Measurements from ENCODE around the gene RPN1. TPM values are rescaled to one million over a fixed set of nuclear protein-coding genes. Genes with fewer than 3 reads are reported as not detected.

The RPN1 gene
- total and polyA plus RNA-seq, 2 donors (not counting 1 experiment from before 2014, with no cell fraction given): 40.4 to 80.6 TPM

- Mint-ChIP-seq H3K27me3 (no peaks in the 10 kb centered on the region), H3K4me3 (no peak overlapping the region), H3K27ac (no peak overlapping the region), H3K4me1 (no peaks in the 10 kb centered on the region), H3K9me3 (ENCODE audit: insufficient read depth) (peaks cover 3% of the 10 kb centered on the region)
- no peak overlapping the region for H3K9ac ChIP-seq (ENCODE audit: low read length)
- no peak overlapping the region for H3K27ac ChIP-seq (ENCODE audit: low read length in 2 of 2)
- intact Hi-C loops (cut with micrococcal nuclease): no loop called here
- H3K27me3 ChIP-seq (replicated peaks in 1 of 4; ENCODE audit: control extremely low read depth in 1 of 4, control insufficient read depth in 3 of 4, insufficient read depth in 4 of 4, low read length in 3 of 4): no peaks in the 10 kb centered on the region
- no peak overlapping the region for H3K4me3 ChIP-seq (ENCODE audit: control extremely low read depth in 1 of 5, extremely low read depth in 1 of 5, insufficient read depth in 1 of 5, low read depth in 2 of 5, low read length in 4 of 5)
- DNase-seq (no peak), ATAC-seq (ENCODE audit: low read depth) (no peak)
- H4K20me1 ChIP-seq (ENCODE audit: control insufficient read depth, insufficient read depth, low read length, poor library complexity, severe bottlenecking): no peaks in the 10 kb centered on the region
- H3K4me2 ChIP-seq (replicated peaks; ENCODE audit: low read depth, low read length, poor library complexity, severe bottlenecking): no peak overlapping the region
- no peaks in the 10 kb centered on the region for H3K36me3 ChIP-seq (replicated peaks in 1 of 2; ENCODE audit: control extremely low read depth in 1 of 2, control insufficient read depth in 1 of 2, extremely low read depth in 1 of 2, insufficient read depth in 2 of 2, low read length in 1 of 2)
- no peak overlapping the region for H2AFZ ChIP-seq (ENCODE audit: insufficient read depth, low read depth, low read length, poor library complexity, severe bottlenecking)
- H3K79me2 ChIP-seq (ENCODE audit: control insufficient read depth, insufficient read depth, low read length): no peaks in the 10 kb centered on the region
- POLR2A ChIA-PET: no interaction called here
- TF ChIP-seq, protein P1, sequence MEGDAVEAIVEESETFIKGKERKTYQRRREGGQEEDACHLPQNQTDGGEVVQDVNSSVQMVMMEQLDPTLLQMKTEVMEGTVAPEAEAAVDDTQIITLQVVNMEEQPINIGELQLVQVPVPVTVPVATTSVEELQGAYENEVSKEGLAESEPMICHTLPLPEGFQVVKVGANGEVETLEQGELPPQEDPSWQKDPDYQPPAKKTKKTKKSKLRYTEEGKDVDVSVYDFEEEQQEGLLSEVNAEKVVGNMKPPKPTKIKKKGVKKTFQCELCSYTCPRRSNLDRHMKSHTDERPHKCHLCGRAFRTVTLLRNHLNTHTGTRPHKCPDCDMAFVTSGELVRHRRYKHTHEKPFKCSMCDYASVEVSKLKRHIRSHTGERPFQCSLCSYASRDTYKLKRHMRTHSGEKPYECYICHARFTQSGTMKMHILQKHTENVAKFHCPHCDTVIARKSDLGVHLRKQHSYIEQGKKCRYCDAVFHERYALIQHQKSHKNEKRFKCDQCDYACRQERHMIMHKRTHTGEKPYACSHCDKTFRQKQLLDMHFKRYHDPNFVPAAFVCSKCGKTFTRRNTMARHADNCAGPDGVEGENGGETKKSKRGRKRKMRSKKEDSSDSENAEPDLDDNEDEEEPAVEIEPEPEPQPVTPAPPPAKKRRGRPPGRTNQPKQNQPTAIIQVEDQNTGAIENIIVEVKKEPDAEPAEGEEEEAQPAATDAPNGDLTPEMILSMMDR (IDR thresholded peaks at IDR 0.05): no peak
- no peak for TF ChIP-seq EZH2 (IDR thresholded peaks at IDR 0.05; ENCODE audit: borderline replicate concordance, insufficient read depth, low read depth, low read length, poor library complexity, severe bottlenecking)
- no CpG with 5 or more reads among the region's 4 CpGs for WGBS (ENCODE audit: insufficient coverage)
- no peaks in the 10 kb centered on the region for H3K4me1 ChIP-seq (ENCODE audit: control insufficient read depth in 2 of 2, insufficient read depth in 2 of 2, low read length in 2 of 2)
- peaks cover 0 to 4% (median 0%) of the 10 kb centered on the region in 3 donors for H3K9me3 ChIP-seq (ENCODE audit: control extremely low read depth in 1 of 3, control insufficient read depth in 2 of 3, insufficient read depth in 1 of 3, low read length in 2 of 3)
- CTCF ChIA-PET: no interaction called here
These were observed 57.8 kb downstream of the RPN1 start for GRCh38 chr3:128592864-128593263.

- H3K9me3 Mint-ChIP-seq (ENCODE audit: insufficient read depth): peaks cover 3% of the 10 kb centered on the region
- no peak overlapping the region for H3K27ac Mint-ChIP-seq
- Histone ChIP-seq H4K20me1 (ENCODE audit: control insufficient read depth, insufficient read depth, low read length, poor library complexity, severe bottlenecking) (no peaks in the 10 kb centered on the region), H3K79me2 (ENCODE audit: control insufficient read depth, insufficient read depth, low read length) (no peaks in the 10 kb centered on the region), H3K4me1 (ENCODE audit: control insufficient read depth in 2 of 2, insufficient read depth in 2 of 2, low read length in 2 of 2) (no peaks in the 10 kb centered on the region), H3K9me3 (ENCODE audit: control extremely low read depth in 1 of 3, control insufficient read depth in 2 of 3, insufficient read depth in 1 of 3, low read length in 2 of 3) (peaks cover 0 to 4% (median 0%) of the 10 kb centered on the region in 3 donors), H3K9ac (ENCODE audit: low read length) (no peak overlapping the region), H2AFZ (ENCODE audit: insufficient read depth, low read depth, low read length, poor library complexity, severe bottlenecking) (no peak overlapping the region), H3K4me2 (replicated peaks; ENCODE audit: low read depth, low read length, poor library complexity, severe bottlenecking) (no peak overlapping the region), H3K27me3 (replicated peaks in 1 of 4; ENCODE audit: control extremely low read depth in 1 of 4, control insufficient read depth in 3 of 4, insufficient read depth in 4 of 4, low read length in 3 of 4) (no peaks in the 10 kb centered on the region), H3K36me3 (replicated peaks in 1 of 2; ENCODE audit: control extremely low read depth in 1 of 2, control insufficient read depth in 1 of 2, extremely low read depth in 1 of 2, insufficient read depth in 2 of 2, low read length in 1 of 2) (no peaks in the 10 kb centered on the region), H3K4me3 (ENCODE audit: control extremely low read depth in 1 of 5, extremely low read depth in 1 of 5, insufficient read depth in 1 of 5, low read depth in 2 of 5, low read length in 4 of 5) (no peak overlapping the region), H3K27ac (ENCODE audit: low read length in 2 of 2) (no peak overlapping the region)
- CTCF ChIA-PET: no interaction called here
- intact Hi-C loops (cut with micrococcal nuclease): no loop called here
- 53% methylated on average over 4 of the region's 5 CpGs for WGBS (ENCODE audit: insufficient coverage)
- no peak overlapping the region for H3K4me3 Mint-ChIP-seq
- DNase-seq: no peak
- H3K4me1 Mint-ChIP-seq: no peaks in the 10 kb centered on the region
- POLR2A ChIA-PET: no interaction called here
- TF ChIP-seq, protein P1 (IDR thresholded peaks at IDR 0.05): no peak
- no peak for TF ChIP-seq EZH2 (IDR thresholded peaks at IDR 0.05; ENCODE audit: borderline replicate concordance, insufficient read depth, low read depth, low read length, poor library complexity, severe bottlenecking)
- no peak for ATAC-seq (ENCODE audit: low read depth)
- no peaks in the 10 kb centered on the region for H3K27me3 Mint-ChIP-seq
These were observed 58.7 kb downstream of the RPN1 start for GRCh38 chr3:128591738-128592426.

Measured in B cell (primary cell).